Duodenal mucosa (tissue), 2 donors: ENCODE measurements around the gene NIP7.

Experiments used
- H3K27ac ChIP-seq: one replicate; pipeline ENCODE4 v1.7.0; 2013; ENCODE audit warnings: low read depth, low read length
- H3K27me3 ChIP-seq, 2 donors: one replicate each; pipeline ENCODE4 v1.7.0; 2013; ENCODE audit warnings: low read length in 2 of 2, control low read depth in 1 of 2; ENCODE audit not compliant: insufficient read depth in 2 of 2, control insufficient read depth in 1 of 2
- H3K36me3 ChIP-seq, 2 donors: one replicate each; pipeline ENCODE4 v1.7.0; 2013; ENCODE audit warnings: low read length in 2 of 2, control low read depth in 1 of 2; ENCODE audit not compliant: insufficient read depth in 2 of 2, control insufficient read depth in 1 of 2
- H3K4me1 ChIP-seq, 2 donors: one replicate each; pipeline ENCODE4 v1.7.0; 2013; ENCODE audit warnings: low read length in 2 of 2, control low read depth in 1 of 2; ENCODE audit not compliant: insufficient read depth in 2 of 2, control insufficient read depth in 1 of 2
- H3K4me3 ChIP-seq, 2 donors: one replicate each; pipeline ENCODE4 v1.7.0; 2013; ENCODE audit warnings: low read length in 2 of 2, low read depth in 1 of 2
- H3K9ac ChIP-seq, 2 donors: one replicate each; pipeline ENCODE4 v1.7.0; 2013; ENCODE audit warnings: low read length in 2 of 2, low read depth in 1 of 2
- H3K9me3 ChIP-seq, 2 donors: one replicate each; pipeline ENCODE4 v1.7.0; 2013; ENCODE audit warnings: low read length in 2 of 2, control low read depth in 1 of 2; ENCODE audit not compliant: control insufficient read depth in 1 of 2

NIP7 gene

GRCh38 chr16:69378036-69378435 is 38.5 kb downstream of the NIP7 start:
- Histone ChIP-seq H3K36me3 (peaks cover 15 to 40% of the 10 kb centered on the region in 2 donors), H3K4me3 (no peak overlapping the region), H3K9me3 (no peaks in the 10 kb centered on the region), H3K27me3 (no peaks in the 10 kb centered on the region), H3K27ac (no peak overlapping the region), H3K4me1 (peaks cover 6 to 9% of the 10 kb centered on the region in 2 donors), H3K9ac (no peak overlapping the region)

GRCh38 chr16:69378760-69379159 is 39.2 kb downstream of the NIP7 start:
- Histone ChIP-seq H3K4me1 (peaks cover 1 to 4% of the 10 kb centered on the region in 2 donors), H3K9ac (no peak overlapping the region), H3K9me3 (no peaks in the 10 kb centered on the region), H3K4me3 (no peak overlapping the region), H3K36me3 (peaks cover 15 to 46% of the 10 kb centered on the region in 2 donors), H3K27ac (no peak overlapping the region), H3K27me3 (no peaks in the 10 kb centered on the region)

GRCh38 chr16:69381231-69381630 is 41.7 kb downstream of the NIP7 start:
- H3K27me3 ChIP-seq, result no peaks in the 10 kb centered on the region
- H3K9me3 ChIP-seq, result no peaks in the 10 kb centered on the region
- peaks cover 15 to 43% of the 10 kb centered on the region in 2 donors for H3K36me3 ChIP-seq
- H3K4me1 ChIP-seq, result peaks cover 3 to 6% of the 10 kb centered on the region in 2 donors
- no peak overlapping the region for H3K4me3 ChIP-seq
- H3K9ac ChIP-seq, result no peak overlapping the region
- H3K27ac ChIP-seq, result no peak overlapping the region

GRCh38 chr16:69382421-69382820 is 42.8 kb downstream of the NIP7 start:
- H3K4me3 ChIP-seq, result no peak overlapping the region
- H3K36me3 ChIP-seq, result peaks cover 15 to 43% of the 10 kb centered on the region in 2 donors
- H3K9me3 ChIP-seq, result no peaks in the 10 kb centered on the region
- H3K9ac ChIP-seq, result no peak overlapping the region
- H3K4me1 ChIP-seq, result peaks cover 3 to 6% of the 10 kb centered on the region in 2 donors
- no peak overlapping the region for H3K27ac ChIP-seq
- H3K27me3 ChIP-seq, result no peaks in the 10 kb centered on the region

GRCh38 chr16:69384974-69385373 is 45.4 kb downstream of the NIP7 start:
- Histone ChIP-seq H3K9me3 (no peaks in the 10 kb centered on the region), H3K4me1 (peaks cover 3 to 6% of the 10 kb centered on the region in 2 donors), H3K36me3 (peaks cover 11 to 26% of the 10 kb centered on the region in 2 donors), H3K27me3 (no peaks in the 10 kb centered on the region), H3K4me3 (peak overlapping the region; percentile 70 to 85), H3K9ac (peak overlapping the region; percentile 51 to 89), H3K27ac (no peak overlapping the region)

- Histone ChIP-seq H3K4me3 (no peak overlapping the region), H3K4me1 (peaks cover 3 to 6% of the 10 kb centered on the region in 2 donors), H3K36me3 (peaks cover 11 to 20% of the 10 kb centered on the region in 2 donors), H3K27ac (no peak overlapping the region), H3K27me3 (no peaks in the 10 kb centered on the region), H3K9ac (no peak overlapping the region), H3K9me3 (no peaks in the 10 kb centered on the region)
Measured at GRCh38 chr16:69386596-69386995, 47.0 kb downstream of the NIP7 start.
